ENCODE measurements around the gene SSX2IP. TPM values are rescaled to one million over a fixed set of nuclear protein-coding genes. Genes with fewer than 3 reads are reported as not detected.
A peak's percentile ranks its signal among the peaks of the same experiment; 100 is the strongest.

Gene SSX2IP
- total RNA-seq, 2 experiments from 2014 or later: 19.1 to 19.9 TPM

GRCh38 chr1:84703431-84703830 lies 13.2 kb upstream of the SSX2IP start:
- peaks cover 8% of the 10 kb centered on the region for H3K4me1 Mint-ChIP-seq
- H3K36me3 Mint-ChIP-seq (ENCODE audit: low read depth): no peaks in the 10 kb centered on the region
- H3K4me3 Mint-ChIP-seq: no peak overlapping the region
- ChIA-PET POLR2A (no interaction called here), CTCF (no interaction called here)
- no peaks in the 10 kb centered on the region for H3K9me3 Mint-ChIP-seq
- no peak for DNase-seq
- no peak overlapping the region for H3K27ac Mint-ChIP-seq
- H3K27me3 Mint-ChIP-seq: peaks cover 20% of the 10 kb centered on the region

- peaks cover 8% of the 10 kb centered on the region for H3K4me1 Mint-ChIP-seq
- H3K4me3 Mint-ChIP-seq: no peak overlapping the region
- CTCF ChIA-PET: no interaction called here
- no peaks in the 10 kb centered on the region for H3K9me3 Mint-ChIP-seq
- no peak for DNase-seq
- no peaks in the 10 kb centered on the region for H3K36me3 Mint-ChIP-seq (ENCODE audit: low read depth)
- POLR2A ChIA-PET: no interaction called here
- H3K27me3 Mint-ChIP-seq: peaks cover 20% of the 10 kb centered on the region
- H3K27ac Mint-ChIP-seq: no peak overlapping the region
These were observed 11.9 kb upstream of the SSX2IP start for GRCh38 chr1:84702143-84702542.

GRCh38 chr1:84701376-84701775 lies 11.1 kb upstream of the SSX2IP start:
- Mint-ChIP-seq H3K4me3 (no peak overlapping the region), H3K36me3 (ENCODE audit: low read depth) (no peaks in the 10 kb centered on the region), H3K27me3 (peaks cover 20% of the 10 kb centered on the region), H3K4me1 (peaks cover 8% of the 10 kb centered on the region), H3K9me3 (no peaks in the 10 kb centered on the region), H3K27ac (no peak overlapping the region)
- ChIA-PET POLR2A (no interaction called here), CTCF (no interaction called here)
- DNase-seq: no peak

GRCh38 chr1:84700070-84700469 lies 9.8 kb upstream of the SSX2IP start:
- ChIA-PET POLR2A (no interaction called here), CTCF (interaction anchor here (0.7 to 1.0 kb wide), 3 partner anchors 11 to 54 kb away, joined by 3 to 5 read pairs (median 3); no protein-coding TSS in a partner anchor)
- no peak overlapping the region for H3K27ac Mint-ChIP-seq
- H3K4me3 Mint-ChIP-seq: no peak overlapping the region
- H3K4me1 Mint-ChIP-seq: peaks cover 8% of the 10 kb centered on the region
- no peak for DNase-seq
- H3K36me3 Mint-ChIP-seq (ENCODE audit: low read depth): no peaks in the 10 kb centered on the region
- H3K27me3 Mint-ChIP-seq: peaks cover 20% of the 10 kb centered on the region
- no peaks in the 10 kb centered on the region for H3K9me3 Mint-ChIP-seq

- Mint-ChIP-seq H3K27ac (no peak overlapping the region), H3K4me1 (peaks cover 15% of the 10 kb centered on the region), H3K9me3 (peaks cover 5% of the 10 kb centered on the region), H3K27me3 (peaks cover 13% of the 10 kb centered on the region), H3K36me3 (ENCODE audit: low read depth) (no peaks in the 10 kb centered on the region), H3K4me3 (no peak overlapping the region)
- CTCF ChIA-PET: interaction anchor here (1.2 kb wide), 1 partner anchor 24 kb away, joined by 4 read pairs; no protein-coding TSS in a partner anchor
- POLR2A ChIA-PET: no interaction called here
- no peak for DNase-seq
These were observed 8.2 kb upstream of the SSX2IP start for GRCh38 chr1:84698151-84699110.

GRCh38 chr1:84693785-84694184 lies 3.5 kb upstream of the SSX2IP start:
- H3K4me3 Mint-ChIP-seq: no peak overlapping the region
- no peaks in the 10 kb centered on the region for H3K27me3 Mint-ChIP-seq
- no peaks in the 10 kb centered on the region for H3K36me3 Mint-ChIP-seq (ENCODE audit: low read depth)
- H3K27ac Mint-ChIP-seq: peak overlapping the region; percentile 92
- CTCF ChIA-PET: interaction anchor here (0.9 to 1.8 kb wide), 6 partner anchors 12 to 74 kb away, joined by 3 to 5 read pairs (median 3); no protein-coding TSS in a partner anchor
- no peak for DNase-seq
- POLR2A ChIA-PET: no interaction called here
- H3K4me1 Mint-ChIP-seq: peaks cover 39% of the 10 kb centered on the region
- H3K9me3 Mint-ChIP-seq: peaks cover 5% of the 10 kb centered on the region

- peaks cover 47% of the 10 kb centered on the region for H3K4me1 Mint-ChIP-seq
- H3K4me3 Mint-ChIP-seq: peak overlapping the region; percentile 66
- no peaks in the 10 kb centered on the region for H3K27me3 Mint-ChIP-seq
- H3K9me3 Mint-ChIP-seq: peaks cover 5% of the 10 kb centered on the region
- H3K27ac Mint-ChIP-seq: peak overlapping the region; percentile 92
- peak; percentile 10 for DNase-seq
- no peaks in the 10 kb centered on the region for H3K36me3 Mint-ChIP-seq (ENCODE audit: low read depth)
- ChIA-PET CTCF (interaction anchor here (0.9 to 1.8 kb wide), 6 partner anchors 13 to 74 kb away, joined by 3 to 5 read pairs (median 3); no protein-coding TSS in a partner anchor), POLR2A (no interaction called here)
These were observed 2.7 kb upstream of the SSX2IP start for GRCh38 chr1:84693005-84693404.

- H3K4me1 Mint-ChIP-seq: peaks cover 53% of the 10 kb centered on the region
- peak overlapping the region; percentile 66 for H3K4me3 Mint-ChIP-seq
- DNase-seq: no peak
- H3K36me3 Mint-ChIP-seq (ENCODE audit: low read depth): peaks cover 3% of the 10 kb centered on the region
- CTCF ChIA-PET: interaction anchor here (1.2 kb wide), 1 partner anchor 40 kb away, joined by 3 read pairs; no protein-coding TSS in a partner anchor
- peaks cover 5% of the 10 kb centered on the region for H3K9me3 Mint-ChIP-seq
- POLR2A ChIA-PET: no interaction called here
- H3K27me3 Mint-ChIP-seq: no peaks in the 10 kb centered on the region
- H3K27ac Mint-ChIP-seq: peak overlapping the region; percentile 92
These were observed 2.1 kb upstream of the SSX2IP start for GRCh38 chr1:84692391-84692790.

- Mint-ChIP-seq H3K4me1 (peaks cover 61% of the 10 kb centered on the region), H3K27me3 (no peaks in the 10 kb centered on the region), H3K36me3 (ENCODE audit: low read depth) (peaks cover 6% of the 10 kb centered on the region), H3K27ac (peak overlapping the region; percentile 95), H3K9me3 (peaks cover 5% of the 10 kb centered on the region), H3K4me3 (peak overlapping the region; percentile 86)
- DNase-seq: no peak
- ChIA-PET CTCF (interaction anchor here (1.1 to 1.6 kb wide), 2 partner anchors 254 to 546 kb away, joined by 3 read pairs; no protein-coding TSS in a partner anchor), POLR2A (no interaction called here)
These were observed 992 bp upstream of the SSX2IP start for GRCh38 chr1:84691122-84691783.

- no peak for DNase-seq
- CTCF ChIA-PET: interaction anchor here (1.1 to 2.3 kb wide), 4 partner anchors 11 to 544 kb away, joined by 3 to 10 read pairs (median 3); no protein-coding TSS in a partner anchor
- Mint-ChIP-seq H3K4me3 (peak overlapping the region; percentile 86), H3K4me1 (peaks cover 62% of the 10 kb centered on the region), H3K36me3 (ENCODE audit: low read depth) (peaks cover 6% of the 10 kb centered on the region), H3K27me3 (no peaks in the 10 kb centered on the region), H3K27ac (peak overlapping the region; percentile 88), H3K9me3 (peaks cover 5% of the 10 kb centered on the region)
- POLR2A ChIA-PET: no interaction called here
These were observed 506 bp downstream of the SSX2IP start for GRCh38 chr1:84689514-84690396.

GRCh38 chr1:84688463-84689061 lies 1.7 kb downstream of the SSX2IP start:
- Mint-ChIP-seq H3K4me3 (peak overlapping the region; percentile 86), H3K27ac (no peak overlapping the region), H3K9me3 (no peaks in the 10 kb centered on the region), H3K27me3 (no peaks in the 10 kb centered on the region), H3K4me1 (peaks cover 55% of the 10 kb centered on the region), H3K36me3 (ENCODE audit: low read depth) (peaks cover 6% of the 10 kb centered on the region)
- POLR2A ChIA-PET: no interaction called here
- DNase-seq: no peak
- CTCF ChIA-PET: interaction anchor here (0.6 to 2.3 kb wide), 4 partner anchors 9 to 65 kb away, joined by 3 to 10 read pairs (median 3); no protein-coding TSS in a partner anchor
